Measurements from ENCODE around the gene ZNF74. TPM values are rescaled to one million over a fixed set of nuclear protein-coding genes. Genes with fewer than 3 reads are reported as not detected.
"Not testable (repeated sequence)": the region's sequence is repeated elsewhere in the genome, so short reads cannot be mapped to it uniquely, and the experiment has no call there.

Gene ZNF74
- total RNA-seq, 1 donor from 2014 or later = 9.6 TPM

GRCh38 chr22:20374130-20374529 lies 19.8 kb upstream of the ZNF74 start:
- not testable (repeated sequence) for DNase-seq (ENCODE audit: extremely low read depth, low read depth, low spot score)

- DNase-seq (ENCODE audit: extremely low read depth, low read depth, low spot score) = not testable (repeated sequence)
These were observed 17.7 kb upstream of the ZNF74 start for GRCh38 chr22:20376281-20376680.

GRCh38 chr22:20376983-20377382 lies 17.0 kb upstream of the ZNF74 start:
- not testable (repeated sequence) for DNase-seq (ENCODE audit: extremely low read depth, low read depth, low spot score)

DNA sequence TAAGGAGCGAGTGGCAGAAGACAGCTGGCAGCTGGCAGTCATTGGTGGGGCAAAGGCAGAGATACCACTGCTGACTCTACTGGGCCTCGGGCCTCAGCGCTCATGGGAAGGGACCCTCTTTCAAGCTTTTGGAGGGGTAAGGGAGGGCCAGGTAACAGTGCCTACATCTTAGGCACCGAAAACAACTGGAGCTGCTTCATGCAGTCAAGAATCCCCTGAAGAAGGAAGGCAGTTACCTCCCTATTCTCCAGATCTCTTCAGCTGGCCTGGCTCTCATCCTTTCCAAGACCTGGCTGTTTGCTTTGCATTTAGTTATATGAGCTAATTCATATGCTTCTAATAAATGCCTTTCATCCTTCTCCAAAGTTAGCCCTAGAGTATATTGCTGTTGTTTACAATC lies 15.8 kb upstream of the ZNF74 start:
- no peak for DNase-seq (ENCODE audit: extremely low read depth, low read depth, low spot score)

- DNase-seq (ENCODE audit: extremely low read depth, low read depth, low spot score) = not testable (repeated sequence)
These were observed 15.3 kb upstream of the ZNF74 start for GRCh38 chr22:20378684-20379083.

- DNase-seq (ENCODE audit: extremely low read depth, low read depth, low spot score) = no peak
These were observed 13.5 kb upstream of the ZNF74 start for GRCh38 chr22:20380486-20380885.

DNA sequence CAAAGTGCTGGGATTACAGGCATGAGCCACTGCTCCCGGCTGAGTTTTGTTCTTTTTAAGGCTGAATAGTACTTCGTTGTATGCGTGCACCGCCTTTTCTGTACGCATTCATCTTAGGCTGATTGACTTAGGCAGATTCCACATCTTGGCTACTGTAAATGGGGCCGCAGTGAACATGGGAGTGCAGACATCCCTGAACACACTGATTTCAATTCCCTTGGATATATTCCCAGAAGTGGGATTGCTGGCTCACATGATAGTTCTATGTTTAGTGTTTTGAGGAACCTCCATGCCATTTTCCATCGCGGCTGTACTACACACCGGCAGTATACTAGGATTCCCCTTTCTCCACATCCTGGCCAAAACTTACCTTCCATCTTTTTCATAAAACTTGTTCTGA lies 10.4 kb upstream of the ZNF74 start:
- no peak for DNase-seq (ENCODE audit: extremely low read depth, low read depth, low spot score)

- no peak for DNase-seq (ENCODE audit: extremely low read depth, low read depth, low spot score)
These were observed 9.8 kb upstream of the ZNF74 start for GRCh38 chr22:20384171-20384570.

DNA sequence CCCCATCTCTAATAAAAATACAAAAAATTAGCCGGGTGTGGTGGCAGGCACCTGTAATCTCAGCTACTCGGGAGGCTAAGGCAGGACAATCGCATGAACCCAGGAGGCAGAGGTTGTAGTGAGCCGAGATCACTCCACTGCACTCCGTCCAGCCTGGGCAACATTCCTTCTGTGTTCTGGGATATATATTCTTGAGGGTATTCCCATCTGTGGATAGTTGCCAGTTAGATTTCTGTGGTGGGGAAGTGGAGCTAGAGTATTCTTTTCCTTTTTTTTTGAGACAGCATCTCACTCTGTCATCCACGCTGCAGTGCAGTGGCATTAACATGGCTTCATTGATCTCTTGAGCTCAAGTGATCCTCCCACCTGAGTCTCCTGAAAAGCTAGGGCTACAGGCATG lies 9.1 kb upstream of the ZNF74 start:
- no peak for DNase-seq (ENCODE audit: extremely low read depth, low read depth, low spot score)

DNA sequence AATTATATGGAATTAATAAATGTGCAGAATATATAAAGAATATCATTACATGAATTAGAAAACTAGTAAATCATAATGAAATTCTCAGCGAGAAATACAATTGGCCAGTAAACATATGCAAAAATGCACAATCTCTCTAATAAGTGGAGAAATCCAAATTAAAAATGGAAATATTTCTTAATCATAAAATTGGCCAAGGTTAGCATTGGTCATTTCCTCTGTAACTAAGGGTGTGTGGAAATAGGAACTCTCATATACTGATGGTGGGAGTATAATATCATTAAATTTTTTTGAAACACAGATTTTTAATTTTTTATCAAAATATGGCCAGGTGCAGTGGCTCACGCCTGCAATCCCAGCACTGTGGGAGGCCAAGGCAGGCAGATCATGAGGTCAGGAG lies 7.6 kb upstream of the ZNF74 start:
- DNase-seq (ENCODE audit: extremely low read depth, low read depth, low spot score) = no peak

DNA sequence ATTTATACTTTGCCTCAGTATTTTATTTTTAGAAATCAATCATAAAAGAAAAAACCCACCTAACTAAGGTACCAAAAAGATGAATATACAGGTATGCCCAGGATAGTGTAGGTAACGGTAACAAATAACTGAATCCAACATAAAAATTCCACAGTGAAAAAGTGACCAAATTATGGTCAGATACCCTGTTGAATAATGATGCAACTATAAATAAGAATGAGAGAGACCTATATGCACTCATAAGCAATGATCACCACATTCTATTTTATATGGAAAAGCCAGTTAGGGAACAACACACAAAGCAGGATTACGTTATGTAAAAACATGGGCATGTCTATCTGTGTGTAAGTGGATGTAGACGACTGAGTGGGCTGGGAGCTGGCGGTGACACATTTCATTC lies 7.0 kb upstream of the ZNF74 start:
- DNase-seq (ENCODE audit: extremely low read depth, low read depth, low spot score) = no peak

GRCh38 chr22:20388200-20388599 lies 5.8 kb upstream of the ZNF74 start:
- no peak for DNase-seq (ENCODE audit: extremely low read depth, low read depth, low spot score)

GRCh38 chr22:20389288-20389687 lies 4.7 kb upstream of the ZNF74 start:
- DNase-seq (ENCODE audit: extremely low read depth, low read depth, low spot score) = no peak

- no peak for DNase-seq (ENCODE audit: extremely low read depth, low read depth, low spot score)
These were observed 3.5 kb upstream of the ZNF74 start for GRCh38 chr22:20390394-20390907.

- DNase-seq (ENCODE audit: extremely low read depth, low read depth, low spot score) = no peak
These were observed 2.7 kb upstream of the ZNF74 start for GRCh38 chr22:20391222-20391621.

GRCh38 chr22:20392365-20392881 lies 1.5 kb upstream of the ZNF74 start:
- not testable (repeated sequence) for DNase-seq (ENCODE audit: extremely low read depth, low read depth, low spot score)

DNA sequence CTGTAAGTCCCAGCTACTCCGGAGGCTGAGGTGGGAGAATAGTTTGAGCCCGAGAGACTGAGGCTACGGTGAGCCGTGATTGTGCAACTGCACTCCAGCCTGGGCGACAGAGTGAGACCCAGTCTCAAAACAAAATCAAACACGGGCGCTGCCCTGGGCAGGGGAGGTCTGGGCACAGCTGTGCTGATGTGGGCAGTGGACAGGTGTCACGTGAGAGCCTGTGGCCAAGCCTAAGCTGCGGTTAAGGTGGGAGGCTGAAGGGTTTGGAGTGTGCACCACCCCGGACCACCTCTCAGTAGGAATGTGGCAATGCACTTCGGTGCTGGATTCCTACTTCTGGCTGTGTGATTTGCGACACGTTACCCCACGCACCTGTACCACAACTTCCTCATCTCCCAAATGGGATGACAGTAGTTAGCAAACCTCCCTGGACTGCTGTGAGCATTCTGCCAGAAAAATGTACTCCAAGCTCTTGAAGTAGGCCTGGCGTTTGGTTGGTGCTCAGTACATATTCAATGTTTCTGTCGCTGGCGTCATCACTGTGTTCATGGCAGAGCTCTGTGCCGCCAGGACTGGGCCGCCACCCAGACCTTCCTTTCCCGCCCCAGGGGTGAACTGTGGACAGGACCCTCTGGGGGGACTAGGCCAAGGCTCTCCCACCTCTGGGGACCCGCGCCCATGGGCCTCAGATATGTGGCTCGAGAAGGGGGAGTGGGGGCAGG lies 807 bp upstream of the ZNF74 start:
- no peak for DNase-seq (ENCODE audit: extremely low read depth, low read depth, low spot score)

DNA sequence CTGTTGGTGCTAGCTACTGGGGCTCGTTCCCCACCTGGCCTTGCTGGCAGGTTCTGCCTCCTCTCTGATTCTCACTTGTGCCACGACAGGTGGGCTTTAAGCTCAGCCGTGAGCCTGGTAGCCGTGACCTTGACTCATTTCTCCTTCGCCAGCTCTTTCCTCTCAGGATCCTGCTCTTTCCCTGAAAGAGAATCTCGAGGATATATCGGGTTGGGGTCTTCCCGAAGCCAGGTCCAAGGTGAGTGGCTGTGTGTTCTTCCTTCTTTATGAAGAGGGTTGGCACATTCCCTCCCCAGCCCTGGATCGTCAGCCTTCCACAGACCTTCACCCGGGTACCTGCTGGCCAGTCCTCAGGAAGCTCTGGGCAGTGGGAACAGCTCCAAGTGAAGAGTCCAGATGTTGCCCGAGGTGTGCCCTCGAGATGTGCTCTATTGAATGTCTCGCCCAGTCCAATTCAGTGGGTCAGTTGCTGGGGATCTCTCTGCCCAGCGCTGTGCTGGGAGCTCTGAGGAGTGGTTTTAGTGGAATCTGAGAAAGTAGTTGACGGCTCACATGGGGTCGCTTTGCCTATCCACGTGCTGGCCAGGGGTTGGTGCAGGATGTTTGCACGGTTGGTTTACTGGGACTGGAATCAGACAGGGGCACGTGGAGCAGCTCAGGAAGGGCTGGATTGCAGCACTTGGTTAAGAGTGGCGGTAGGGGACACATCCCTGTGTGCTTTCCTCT lies 1.4 kb downstream of the ZNF74 start:
- no peak for DNase-seq (ENCODE audit: extremely low read depth, low read depth, low spot score)

GRCh38 chr22:20395907-20396287 lies 1.9 kb downstream of the ZNF74 start:
- DNase-seq (ENCODE audit: extremely low read depth, low read depth, low spot score) = no peak

- DNase-seq (ENCODE audit: extremely low read depth, low read depth, low spot score) = no peak
These were observed 2.7 kb downstream of the ZNF74 start for GRCh38 chr22:20396639-20397038.

- no peak for DNase-seq (ENCODE audit: extremely low read depth, low read depth, low spot score)
These were observed 3.5 kb downstream of the ZNF74 start for GRCh38 chr22:20397498-20397897.

DNA sequence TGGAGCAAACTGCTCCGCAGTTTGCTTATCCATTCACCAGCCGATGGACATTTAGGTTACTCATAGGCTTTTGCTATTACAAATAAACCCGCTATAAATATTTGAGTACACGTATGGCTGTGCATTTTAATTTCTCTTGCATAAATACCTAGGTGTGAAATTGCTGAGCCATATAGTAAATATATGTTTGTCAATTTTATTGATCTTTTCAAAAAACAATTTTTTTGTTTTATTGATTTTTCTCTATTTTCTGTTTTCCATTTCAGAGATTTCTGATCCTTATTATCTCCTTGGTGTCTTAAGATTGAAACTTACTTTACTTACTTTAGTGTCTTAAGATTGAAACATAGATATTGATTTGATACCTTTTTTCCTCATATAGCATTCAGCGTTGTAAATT lies 4.5 kb downstream of the ZNF74 start:
- DNase-seq (ENCODE audit: extremely low read depth, low read depth, low spot score) = no peak
